ENCODE data around the gene FBLN1.

Gene FBLN1

GRCh38 chr22:45568213-45568612 lies 65.5 kb downstream of the FBLN1 start:
- no peak for TF ChIP-seq CTCF (IDR thresholded peaks at IDR 0.05; ENCODE audit: borderline replicate concordance, control extremely low read depth, extremely low read depth, insufficient read depth, missing control alignments)
- in situ Hi-C loops (cut with MboI; ENCODE audit: low sequenced_read_pairs, unreplicated experiment), result loop anchor here (25.0 kb wide), 1 partner anchor 544 kb away; no protein-coding TSS in a partner anchor
- no peak for DNase-seq (ENCODE audit: low spot score)

GRCh38 chr22:45571089-45571488 lies 68.4 kb downstream of the FBLN1 start:
- in situ Hi-C loops (cut with MboI; ENCODE audit: low sequenced_read_pairs, unreplicated experiment), result loop anchor here (25.0 kb wide), 1 partner anchor 541 kb away; no protein-coding TSS in a partner anchor
- TF ChIP-seq CTCF (IDR thresholded peaks at IDR 0.05; ENCODE audit: borderline replicate concordance, control extremely low read depth, extremely low read depth, insufficient read depth, missing control alignments), result no peak
- DNase-seq (ENCODE audit: low spot score), result no peak

GRCh38 chr22:45572444-45572843 lies 69.8 kb downstream of the FBLN1 start:
- DNase-seq (ENCODE audit: low spot score), result no peak
- in situ Hi-C loops (cut with MboI; ENCODE audit: low sequenced_read_pairs, unreplicated experiment), result loop anchor here (25.0 kb wide), 1 partner anchor 540 kb away; no protein-coding TSS in a partner anchor

GRCh38 chr22:45574069-45574703 lies 71.5 kb downstream of the FBLN1 start:
- in situ Hi-C loops (cut with MboI; ENCODE audit: low sequenced_read_pairs, unreplicated experiment), result loop anchor here (25.0 kb wide), 1 partner anchor 538 kb away; no protein-coding TSS in a partner anchor
- DNase-seq (ENCODE audit: low spot score), result no peak

More at GRCh38 chr22:45572444-45572843, 69.8 kb downstream of the FBLN1 start:
- no peak for TF ChIP-seq CTCF (IDR thresholded peaks at IDR 0.05; ENCODE audit: borderline replicate concordance, control extremely low read depth, extremely low read depth, insufficient read depth, missing control alignments)

GRCh38 chr22:45575173-45575572 lies 72.5 kb downstream of the FBLN1 start:
- TF ChIP-seq CTCF (IDR thresholded peaks at IDR 0.05; ENCODE audit: borderline replicate concordance, control extremely low read depth, extremely low read depth, insufficient read depth, missing control alignments), result no peak
- DNase-seq (ENCODE audit: low spot score), result no peak
- in situ Hi-C loops (cut with MboI; ENCODE audit: low sequenced_read_pairs, unreplicated experiment), result loop anchor here (5.0 kb wide), 1 partner anchor 392 kb away; no protein-coding TSS in a partner anchor

More at GRCh38 chr22:45574069-45574703, 71.5 kb downstream of the FBLN1 start:
- no peak for TF ChIP-seq CTCF (IDR thresholded peaks at IDR 0.05; ENCODE audit: borderline replicate concordance, control extremely low read depth, extremely low read depth, insufficient read depth, missing control alignments)

- DNase-seq (ENCODE audit: low spot score), result no peak
- in situ Hi-C loops (cut with MboI; ENCODE audit: low sequenced_read_pairs, unreplicated experiment), result loop anchor here (5.0 kb wide), 1 partner anchor 392 kb away; no protein-coding TSS in a partner anchor
- TF ChIP-seq CTCF (IDR thresholded peaks at IDR 0.05; ENCODE audit: borderline replicate concordance, control extremely low read depth, extremely low read depth, insufficient read depth, missing control alignments), result no peak
These were observed 73.1 kb downstream of the FBLN1 start for GRCh38 chr22:45575607-45576272.
